Measurements from ENCODE around the gene ACOT7.

The ACOT7 gene

GRCh38 chr1:6258675-6259074, 134.9 kb downstream of the ACOT7 start:
- Histone ChIP-seq H3K4me3 (ENCODE audit: low read length) (no peak overlapping the region), H3K36me3 (ENCODE audit: control insufficient read depth, insufficient read depth, low read length, severe bottlenecking) (peaks cover under 1% of the 10 kb centered on the region), H3K27me3 (replicated peaks; ENCODE audit: control insufficient read depth, insufficient read depth, low read length) (no peaks in the 10 kb centered on the region), H3K9me3 (ENCODE audit: control insufficient read depth, low read length) (no peaks in the 10 kb centered on the region), H3K4me1 (ENCODE audit: control insufficient read depth, insufficient read depth, low read length) (peaks cover 27% of the 10 kb centered on the region), H3K9ac (ENCODE audit: low read length) (no peak overlapping the region)
- no peak for DNase-seq (ENCODE audit: low read depth)

DNA sequence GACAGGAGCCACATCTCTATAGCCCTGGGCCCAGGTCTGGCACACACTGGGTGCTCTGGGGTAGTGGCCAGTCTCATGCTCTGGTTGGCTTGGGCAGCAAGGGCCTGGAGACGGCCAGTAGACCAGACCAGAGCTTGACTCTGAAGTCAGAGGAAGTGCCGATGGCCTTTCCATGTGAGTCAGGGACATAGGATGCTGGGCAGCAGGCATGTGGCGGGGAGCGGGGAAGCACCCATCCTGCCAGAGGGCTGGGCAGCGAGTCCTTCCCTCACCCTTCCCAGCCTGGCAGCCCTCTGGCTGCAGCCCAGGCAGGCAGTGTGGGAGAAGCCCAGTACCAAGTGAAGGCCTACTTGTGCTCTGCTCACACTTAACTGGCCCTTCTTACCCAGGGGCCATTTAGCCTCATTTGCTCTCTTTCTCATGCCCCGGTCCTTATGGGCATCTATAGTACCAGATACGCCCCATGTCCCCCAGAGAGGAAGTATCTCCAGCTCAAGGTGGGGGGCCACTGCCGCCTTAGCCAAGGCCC, 136.0 kb downstream of the ACOT7 start:
- Histone ChIP-seq H3K4me3 (ENCODE audit: low read length) (no peak overlapping the region), H3K4me1 (ENCODE audit: control insufficient read depth, insufficient read depth, low read length) (peaks cover 16% of the 10 kb centered on the region), H3K27me3 (replicated peaks; ENCODE audit: control insufficient read depth, insufficient read depth, low read length) (no peaks in the 10 kb centered on the region), H3K9me3 (ENCODE audit: control insufficient read depth, low read length) (no peaks in the 10 kb centered on the region), H3K9ac (ENCODE audit: low read length) (no peak overlapping the region), H3K36me3 (ENCODE audit: control insufficient read depth, insufficient read depth, low read length, severe bottlenecking) (peaks cover 4% of the 10 kb centered on the region)
- DNase-seq (ENCODE audit: low read depth) = no peak

GRCh38 chr1:6256645-6257044, 136.9 kb downstream of the ACOT7 start:
- Histone ChIP-seq H3K27me3 (replicated peaks; ENCODE audit: control insufficient read depth, insufficient read depth, low read length) (peaks cover 3% of the 10 kb centered on the region), H3K4me1 (ENCODE audit: control insufficient read depth, insufficient read depth, low read length) (peaks cover 15% of the 10 kb centered on the region), H3K36me3 (ENCODE audit: control insufficient read depth, insufficient read depth, low read length, severe bottlenecking) (peaks cover 4% of the 10 kb centered on the region), H3K9ac (ENCODE audit: low read length) (no peak overlapping the region), H3K4me3 (ENCODE audit: low read length) (no peak overlapping the region), H3K9me3 (ENCODE audit: control insufficient read depth, low read length) (no peaks in the 10 kb centered on the region)
- no peak for DNase-seq (ENCODE audit: low read depth)

DNA sequence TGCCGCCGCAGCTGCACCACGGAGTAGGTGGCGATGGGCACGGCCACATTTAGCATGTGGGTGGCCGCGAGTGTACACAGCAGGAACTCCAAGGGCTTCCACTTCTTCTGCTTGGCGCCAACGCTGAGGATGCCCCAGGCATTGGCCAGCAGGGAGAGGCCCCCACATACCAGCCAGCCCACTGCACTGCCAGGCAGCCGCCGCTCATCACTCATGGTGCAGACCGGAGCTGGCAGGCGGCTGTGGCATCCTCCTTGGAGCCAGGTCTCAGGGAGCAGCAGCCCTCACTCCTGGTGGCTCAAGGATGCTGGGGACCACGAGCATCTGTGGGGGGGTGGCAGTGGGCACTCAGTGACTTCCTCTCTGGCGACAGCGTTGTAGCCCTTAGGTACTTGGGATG, 138.9 kb downstream of the ACOT7 start:
- peaks cover 13% of the 10 kb centered on the region for H3K4me1 ChIP-seq (ENCODE audit: control insufficient read depth, insufficient read depth, low read length)
- H3K9me3 ChIP-seq (ENCODE audit: control insufficient read depth, low read length) = no peaks in the 10 kb centered on the region
- no peak for DNase-seq (ENCODE audit: low read depth)
- no peak overlapping the region for H3K4me3 ChIP-seq (ENCODE audit: low read length)
- peaks cover 4% of the 10 kb centered on the region for H3K36me3 ChIP-seq (ENCODE audit: control insufficient read depth, insufficient read depth, low read length, severe bottlenecking)
- peaks cover 9% of the 10 kb centered on the region for H3K27me3 ChIP-seq (replicated peaks; ENCODE audit: control insufficient read depth, insufficient read depth, low read length)
- no peak overlapping the region for H3K9ac ChIP-seq (ENCODE audit: low read length)

GRCh38 chr1:6253380-6253779, 140.2 kb downstream of the ACOT7 start:
- peaks cover 4% of the 10 kb centered on the region for H3K36me3 ChIP-seq (ENCODE audit: control insufficient read depth, insufficient read depth, low read length, severe bottlenecking)
- H3K9ac ChIP-seq (ENCODE audit: low read length) = no peak overlapping the region
- DNase-seq (ENCODE audit: low read depth) = no peak
- peaks cover 8% of the 10 kb centered on the region for H3K4me1 ChIP-seq (ENCODE audit: control insufficient read depth, insufficient read depth, low read length)
- no peak overlapping the region for H3K4me3 ChIP-seq (ENCODE audit: low read length)
- no peaks in the 10 kb centered on the region for H3K9me3 ChIP-seq (ENCODE audit: control insufficient read depth, low read length)
- H3K27me3 ChIP-seq (replicated peaks; ENCODE audit: control insufficient read depth, insufficient read depth, low read length) = peaks cover 13% of the 10 kb centered on the region

DNA sequence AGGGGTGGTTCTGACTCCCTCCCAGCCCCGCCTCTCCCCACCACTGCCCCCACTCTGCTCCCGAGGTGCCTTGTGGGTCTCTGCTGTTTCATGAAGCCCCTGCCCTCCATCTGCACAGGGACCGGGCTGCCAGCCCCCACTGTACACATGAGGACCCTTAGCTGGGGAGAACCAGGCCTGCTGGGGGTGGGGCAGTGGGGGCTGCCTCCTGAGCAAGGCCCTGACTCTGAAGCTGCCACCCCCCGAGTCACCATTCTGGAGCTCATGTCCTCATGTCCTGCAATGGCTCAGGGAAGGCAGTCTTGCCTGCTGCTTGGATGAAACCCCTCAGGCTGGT, 141.2 kb downstream of the ACOT7 start:
- peaks cover 4% of the 10 kb centered on the region for H3K36me3 ChIP-seq (ENCODE audit: control insufficient read depth, insufficient read depth, low read length, severe bottlenecking)
- no peak overlapping the region for H3K9ac ChIP-seq (ENCODE audit: low read length)
- peaks cover 8% of the 10 kb centered on the region for H3K4me1 ChIP-seq (ENCODE audit: control insufficient read depth, insufficient read depth, low read length)
- H3K27me3 ChIP-seq (replicated peaks; ENCODE audit: control insufficient read depth, insufficient read depth, low read length) = peaks cover 20% of the 10 kb centered on the region
- no peaks in the 10 kb centered on the region for H3K9me3 ChIP-seq (ENCODE audit: control insufficient read depth, low read length)
- H3K4me3 ChIP-seq (ENCODE audit: low read length) = no peak overlapping the region
- no peak for DNase-seq (ENCODE audit: low read depth)

- Histone ChIP-seq H3K36me3 (ENCODE audit: control insufficient read depth, insufficient read depth, low read length, severe bottlenecking) (peaks cover 4% of the 10 kb centered on the region), H3K4me1 (ENCODE audit: control insufficient read depth, insufficient read depth, low read length) (peaks cover 5% of the 10 kb centered on the region), H3K9ac (ENCODE audit: low read length) (no peak overlapping the region), H3K4me3 (ENCODE audit: low read length) (no peak overlapping the region), H3K27me3 (replicated peaks; ENCODE audit: control insufficient read depth, insufficient read depth, low read length) (peaks cover 24% of the 10 kb centered on the region), H3K9me3 (ENCODE audit: control insufficient read depth, low read length) (no peaks in the 10 kb centered on the region)
- DNase-seq (ENCODE audit: low read depth) = no peak
Observed at GRCh38 chr1:6251681-6252373, 141.7 kb downstream of the ACOT7 start.

DNA sequence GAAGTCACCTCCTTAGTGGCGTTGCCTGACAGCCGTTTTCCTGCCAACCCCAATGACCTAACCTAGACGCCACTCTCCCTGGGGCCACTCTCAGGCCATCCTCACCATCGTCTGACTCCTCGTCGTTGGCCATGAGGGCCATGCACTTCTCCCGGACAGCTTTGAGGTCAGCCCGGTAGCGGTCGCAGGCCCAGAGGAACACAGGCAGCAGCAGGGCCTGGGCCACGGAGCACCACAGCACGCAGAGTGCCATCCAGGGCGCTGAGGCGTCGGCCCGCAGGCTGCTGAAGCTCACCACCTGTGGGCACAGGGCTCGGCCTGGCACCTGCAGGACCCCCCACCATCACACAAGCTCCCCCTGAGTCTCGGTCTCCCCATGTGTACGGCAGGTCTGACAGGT, 142.3 kb downstream of the ACOT7 start:
- H3K27me3 ChIP-seq (replicated peaks; ENCODE audit: control insufficient read depth, insufficient read depth, low read length) = peaks cover 28% of the 10 kb centered on the region
- DNase-seq (ENCODE audit: low read depth) = no peak
- H3K9me3 ChIP-seq (ENCODE audit: control insufficient read depth, low read length) = no peaks in the 10 kb centered on the region
- peaks cover 4% of the 10 kb centered on the region for H3K4me1 ChIP-seq (ENCODE audit: control insufficient read depth, insufficient read depth, low read length)
- peaks cover 4% of the 10 kb centered on the region for H3K36me3 ChIP-seq (ENCODE audit: control insufficient read depth, insufficient read depth, low read length, severe bottlenecking)
- H3K4me3 ChIP-seq (ENCODE audit: low read length) = no peak overlapping the region
- no peak overlapping the region for H3K9ac ChIP-seq (ENCODE audit: low read length)

GRCh38 chr1:6249739-6250689, 143.6 kb downstream of the ACOT7 start:
- Histone ChIP-seq H3K9me3 (ENCODE audit: control insufficient read depth, low read length) (no peaks in the 10 kb centered on the region), H3K36me3 (ENCODE audit: control insufficient read depth, insufficient read depth, low read length, severe bottlenecking) (peaks cover 4% of the 10 kb centered on the region), H3K4me3 (ENCODE audit: low read length) (no peak overlapping the region), H3K9ac (ENCODE audit: low read length) (no peak overlapping the region), H3K27me3 (replicated peaks; ENCODE audit: control insufficient read depth, insufficient read depth, low read length) (peaks cover 31% of the 10 kb centered on the region), H3K4me1 (ENCODE audit: control insufficient read depth, insufficient read depth, low read length) (peaks cover 4% of the 10 kb centered on the region)
- no peak for DNase-seq (ENCODE audit: low read depth)

GRCh38 chr1:6248932-6249738, 144.4 kb downstream of the ACOT7 start:
- H3K4me1 ChIP-seq (ENCODE audit: control insufficient read depth, insufficient read depth, low read length) = peaks cover 4% of the 10 kb centered on the region
- no peak overlapping the region for H3K9ac ChIP-seq (ENCODE audit: low read length)
- H3K36me3 ChIP-seq (ENCODE audit: control insufficient read depth, insufficient read depth, low read length, severe bottlenecking) = peaks cover 4% of the 10 kb centered on the region
- no peak overlapping the region for H3K4me3 ChIP-seq (ENCODE audit: low read length)
- peaks cover 36% of the 10 kb centered on the region for H3K27me3 ChIP-seq (replicated peaks; ENCODE audit: control insufficient read depth, insufficient read depth, low read length)
- no peaks in the 10 kb centered on the region for H3K9me3 ChIP-seq (ENCODE audit: control insufficient read depth, low read length)
- DNase-seq (ENCODE audit: low read depth) = peak; percentile 25
